GM12801 (cell line): ENCODE measurements around the gene TXNDC11.

Experiments
- CTCF ChIP-seq: IDR thresholded peaks from one replicate; pipeline ENCODE4 v1.5.1; 2011; ENCODE audit warnings: control low read depth; ENCODE audit not compliant: insufficient read length; ENCODE audit errors: extremely low read depth

Gene TXNDC11

GRCh38 chr16:11677959-11678881 lies 64.4 kb downstream of the TXNDC11 start:
- no peak for TF ChIP-seq CTCF

- TF ChIP-seq CTCF, result no peak
Measured at GRCh38 chr16:11677451-11677951, 65.2 kb downstream of the TXNDC11 start.

- no peak for TF ChIP-seq CTCF
Measured at GRCh38 chr16:11676799-11677198, 65.9 kb downstream of the TXNDC11 start.

- no peak for TF ChIP-seq CTCF
Measured at GRCh38 chr16:11675561-11676511, 66.8 kb downstream of the TXNDC11 start.

GRCh38 chr16:11674818-11675560 lies 67.7 kb downstream of the TXNDC11 start:
- no peak for TF ChIP-seq CTCF

- no peak for TF ChIP-seq CTCF
Measured at GRCh38 chr16:11674001-11674817, 68.4 kb downstream of the TXNDC11 start.
